AG09319 (cell line): ENCODE measurements around the gene FAM120B.
A peak's percentile ranks its signal among the peaks of the same experiment; 100 is the strongest.

Experiments used
- DNase-seq: peaks from one replicate; pipeline ENCODE4 v3.0.0-alpha.2; 2010; ENCODE audit warnings: low read depth; ENCODE audit errors: extremely low read depth
- TF ChIP-seq, protein P1 (sequence below): IDR thresholded peaks from 2 replicates; pipeline ENCODE4 v1.5.1; 2011; ENCODE audit warnings: low read depth, mild to moderate bottlenecking, inconsistent platforms, low read length, moderate library complexity

The FAM120B gene

DNA sequence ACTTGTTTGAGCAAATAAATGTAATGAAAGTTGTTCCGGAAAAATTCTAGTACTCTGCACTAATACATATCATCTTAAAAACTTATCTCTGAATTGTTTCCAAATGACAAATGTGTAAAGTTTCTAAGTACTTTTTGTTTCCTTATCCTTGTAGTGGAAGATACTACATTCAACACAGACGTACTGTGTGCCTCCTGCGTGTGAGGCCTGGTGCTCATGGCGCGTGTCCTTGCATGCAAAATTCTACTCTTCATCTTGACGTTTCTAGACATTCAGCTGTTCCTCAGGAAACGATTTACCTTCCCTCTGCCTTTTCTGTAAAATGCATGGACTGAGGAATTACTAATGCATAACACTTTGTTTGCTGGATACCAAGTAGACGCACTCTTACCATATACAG is 27.1 kb upstream of the FAM120B start:
- DNase-seq: no peak
- TF ChIP-seq, protein P1, sequence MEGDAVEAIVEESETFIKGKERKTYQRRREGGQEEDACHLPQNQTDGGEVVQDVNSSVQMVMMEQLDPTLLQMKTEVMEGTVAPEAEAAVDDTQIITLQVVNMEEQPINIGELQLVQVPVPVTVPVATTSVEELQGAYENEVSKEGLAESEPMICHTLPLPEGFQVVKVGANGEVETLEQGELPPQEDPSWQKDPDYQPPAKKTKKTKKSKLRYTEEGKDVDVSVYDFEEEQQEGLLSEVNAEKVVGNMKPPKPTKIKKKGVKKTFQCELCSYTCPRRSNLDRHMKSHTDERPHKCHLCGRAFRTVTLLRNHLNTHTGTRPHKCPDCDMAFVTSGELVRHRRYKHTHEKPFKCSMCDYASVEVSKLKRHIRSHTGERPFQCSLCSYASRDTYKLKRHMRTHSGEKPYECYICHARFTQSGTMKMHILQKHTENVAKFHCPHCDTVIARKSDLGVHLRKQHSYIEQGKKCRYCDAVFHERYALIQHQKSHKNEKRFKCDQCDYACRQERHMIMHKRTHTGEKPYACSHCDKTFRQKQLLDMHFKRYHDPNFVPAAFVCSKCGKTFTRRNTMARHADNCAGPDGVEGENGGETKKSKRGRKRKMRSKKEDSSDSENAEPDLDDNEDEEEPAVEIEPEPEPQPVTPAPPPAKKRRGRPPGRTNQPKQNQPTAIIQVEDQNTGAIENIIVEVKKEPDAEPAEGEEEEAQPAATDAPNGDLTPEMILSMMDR: no peak

DNA sequence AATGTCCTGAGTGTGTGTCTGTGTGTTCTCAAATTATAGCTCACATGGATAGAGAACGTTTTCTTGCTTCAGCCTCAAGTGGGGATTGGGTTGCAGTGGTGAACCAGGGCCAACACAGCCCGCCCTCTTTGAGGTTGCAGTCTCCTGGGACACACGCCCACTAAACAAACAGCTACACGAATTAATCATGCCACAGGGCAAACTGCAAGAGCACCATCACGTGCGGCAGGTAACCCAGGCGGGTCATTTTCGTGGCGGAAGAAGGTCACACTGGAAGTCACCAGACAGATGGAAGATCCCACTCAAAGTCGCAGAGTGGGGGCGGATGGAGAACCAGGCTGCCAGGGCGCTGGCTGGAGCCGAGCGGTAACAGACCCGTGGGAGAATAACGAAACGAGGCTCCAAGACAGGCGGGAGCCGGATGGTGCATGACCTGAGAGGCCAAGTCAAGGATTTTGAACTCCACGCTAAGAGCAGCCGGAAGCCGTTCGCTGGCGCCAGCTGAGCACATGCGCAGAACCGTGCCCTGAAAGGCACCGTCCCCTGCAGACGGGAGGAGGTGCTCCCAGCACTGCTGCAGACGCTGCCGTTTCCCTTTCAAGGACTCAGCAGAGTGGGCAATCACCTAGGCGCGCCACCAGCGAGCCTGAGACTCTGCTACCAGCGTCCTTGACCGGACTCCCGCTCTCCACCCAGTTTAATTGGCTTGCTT is 26.4 kb upstream of the FAM120B start:
- no peak for DNase-seq
- TF ChIP-seq, protein P1: peak; percentile 5

DNA sequence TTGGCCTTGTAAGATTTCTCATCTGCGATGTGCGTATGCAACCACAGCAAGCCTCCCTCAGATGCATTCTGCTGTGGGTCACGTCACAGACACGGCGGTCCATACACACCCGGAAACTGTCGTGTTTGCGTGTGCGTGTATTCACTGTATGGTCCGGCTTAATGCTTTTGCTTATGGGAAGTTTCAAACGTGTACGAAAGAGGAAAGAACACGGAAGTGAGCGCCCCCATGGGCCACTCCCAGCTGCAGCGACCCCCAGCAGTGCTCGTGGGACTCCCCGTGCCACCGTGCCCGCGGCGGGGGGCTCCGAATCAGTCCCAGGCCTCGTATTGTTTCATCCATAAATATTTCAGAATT is 25.9 kb upstream of the FAM120B start:
- TF ChIP-seq, protein P1: no peak
- DNase-seq: no peak

DNA sequence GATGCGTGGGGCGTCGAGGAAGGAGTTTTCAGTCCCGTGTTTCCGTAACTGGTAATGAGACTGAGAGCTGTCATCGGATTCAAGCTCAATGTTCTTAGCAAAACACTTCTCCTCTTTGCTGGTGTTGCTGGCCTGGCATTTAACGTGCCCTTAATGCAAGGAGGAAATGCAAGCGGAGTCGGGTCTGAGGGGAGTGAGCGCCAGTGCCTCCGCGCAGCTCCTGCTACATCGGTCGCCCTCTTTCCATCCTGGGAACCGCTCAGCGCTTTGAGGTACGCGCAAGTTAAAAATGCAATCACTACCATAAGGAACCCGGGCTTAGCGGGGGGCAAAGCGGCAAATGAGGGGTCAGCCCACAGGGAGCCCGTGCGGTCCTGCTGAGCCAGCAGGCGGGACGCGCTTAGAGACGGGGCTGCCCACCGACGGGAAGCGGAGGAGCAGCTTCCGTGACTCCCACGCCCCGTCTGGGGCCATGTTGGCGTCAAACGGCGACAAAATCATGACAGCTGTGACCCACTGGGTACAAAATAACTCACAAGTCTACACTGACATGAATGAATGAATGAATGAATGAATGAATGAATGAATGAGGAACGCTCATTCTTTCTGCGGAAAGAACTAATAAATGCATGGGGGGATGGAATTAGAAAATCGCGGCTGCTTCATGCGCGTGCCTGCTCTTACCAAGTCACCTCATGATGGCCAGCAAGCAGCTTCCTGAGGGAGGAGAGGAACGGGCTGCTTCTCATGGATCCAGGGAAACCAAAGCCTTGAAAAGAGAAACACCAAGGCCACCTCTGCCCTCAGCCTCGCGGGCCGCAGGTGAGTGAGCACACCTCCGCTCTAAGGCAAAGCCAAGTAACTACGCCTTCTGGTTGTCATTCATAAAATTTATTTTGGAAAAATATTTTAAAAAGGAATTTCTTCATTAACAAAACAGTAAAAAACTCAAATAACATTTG is 24.9 kb upstream of the FAM120B start:
- TF ChIP-seq, protein P1: no peak
- no peak for DNase-seq

DNA sequence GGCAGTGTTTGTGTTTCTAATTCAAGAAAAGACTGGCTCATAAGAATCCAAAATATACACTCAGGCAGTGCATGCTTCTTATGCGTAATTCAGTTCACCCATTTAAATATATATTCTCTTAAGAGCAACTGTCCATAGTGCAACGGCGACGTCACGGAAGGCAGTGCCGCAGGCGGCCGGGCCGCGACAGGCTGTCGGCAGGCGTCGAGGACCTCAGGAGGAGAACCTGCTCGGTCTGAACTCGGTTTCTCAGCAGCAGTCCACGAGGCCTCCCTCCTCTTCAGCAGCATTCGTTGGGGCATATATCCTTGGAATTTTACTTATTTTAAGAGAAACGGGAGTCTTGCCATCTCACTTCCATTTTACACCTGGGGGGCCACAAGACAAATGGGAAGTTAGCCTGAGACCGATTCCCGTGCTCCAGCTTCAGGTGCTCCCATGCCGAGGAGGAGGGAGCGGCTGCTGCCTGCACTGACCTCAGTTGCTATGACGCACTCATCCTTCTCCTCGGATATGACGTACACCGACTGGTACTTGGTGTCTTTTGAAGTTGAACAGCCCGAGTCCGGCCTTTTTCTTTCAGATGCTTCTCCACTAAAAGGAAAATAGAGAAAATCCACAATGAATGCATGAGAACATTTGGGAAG is 23.9 kb upstream of the FAM120B start:
- TF ChIP-seq, protein P1: no peak
- no peak for DNase-seq

DNA sequence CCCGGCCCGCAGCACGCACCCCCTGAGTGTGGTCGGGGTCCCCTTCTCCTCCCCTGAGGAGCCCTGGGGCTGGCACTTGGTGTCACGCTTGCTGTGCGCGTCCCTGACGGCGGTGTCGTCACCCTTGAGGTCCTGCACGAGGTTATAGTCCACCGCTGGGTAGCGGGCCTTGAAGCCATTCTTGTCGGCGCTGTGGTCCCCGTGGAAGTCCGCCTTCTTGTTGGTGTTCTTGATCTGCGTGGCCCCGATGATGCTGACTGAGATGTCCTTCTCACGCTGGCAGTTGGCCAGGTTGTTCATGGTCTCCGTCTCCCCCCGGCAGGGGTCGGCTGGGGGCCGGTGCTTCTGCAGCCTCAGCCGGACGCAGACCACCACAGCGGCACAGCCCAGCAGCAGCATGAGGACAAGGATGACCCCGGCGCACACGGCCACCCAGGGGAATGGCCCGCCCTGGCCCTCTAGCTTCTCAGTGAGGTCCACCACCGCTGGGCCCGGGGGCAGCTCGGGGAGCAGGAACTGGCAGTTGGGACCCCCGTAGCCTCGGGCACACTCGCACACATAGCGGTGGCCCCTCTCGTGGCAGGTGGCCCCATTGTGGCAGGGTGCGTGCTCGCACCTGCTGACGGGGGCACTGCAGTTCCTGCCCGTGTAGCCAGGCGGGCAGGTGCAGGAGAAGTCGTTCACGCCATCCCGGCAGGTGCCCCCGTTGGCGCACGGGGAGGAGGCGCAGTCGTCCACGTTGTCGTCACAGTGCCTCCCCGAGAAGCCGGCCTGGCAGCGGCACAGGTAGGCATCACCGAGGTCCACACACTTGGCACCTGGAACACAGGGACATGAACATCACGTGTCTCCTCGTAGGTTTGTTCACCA is 23.1 kb upstream of the FAM120B start:
- no peak for DNase-seq
- TF ChIP-seq, protein P1: no peak
